Right atrium auricular region (tissue), 2 donors: ENCODE measurements around the gene CORO7. TPM values are rescaled to one million over a fixed set of nuclear protein-coding genes. Genes with fewer than 3 reads are reported as not detected.

ENCODE experiments used
- DNase-seq: peaks from one replicate; pipeline ENCODE4 v3.0.0-alpha.2; 2019; ENCODE audit warnings: low spot score
- H3K27ac ChIP-seq, 2 donors: fragments of 200-600 bp; sonication (generic); 1 replicate in 1 of 2; 2 replicates in 1 of 2; pipeline ENCODE4 v1.5.1; 2016 to 2019
- H3K27me3 ChIP-seq, 2 donors: fragments of 200-600 bp; sonication (generic); one replicate each; pipeline versions ENCODE4 v1.5.1 to v1.6.0; 2017 to 2019
- H3K36me3 ChIP-seq: fragments of 200-600 bp; sonication (generic); one replicate; pipeline ENCODE4 v1.5.1; 2016
- H3K4me1 ChIP-seq, 2 donors: fragments of 200-600 bp; sonication (generic); one replicate each; pipeline versions ENCODE4 v1.5.1 to v1.6.0; 2017 to 2019
- H3K4me3 ChIP-seq, 2 donors: fragments of 200-600 bp; sonication (generic); 1 replicate in 1 of 2; 2 replicates in 1 of 2; pipeline ENCODE4 v1.5.1; 2017 to 2019; ENCODE audit warnings: mild to moderate bottlenecking in 1 of 2, moderate library complexity in 1 of 2
- H3K9me3 ChIP-seq, 2 donors: fragments of 200-600 bp; sonication (generic); one replicate each; pipeline ENCODE4 v1.5.1; 2019
- CTCF ChIP-seq, 2 donors: fragments of 200-600 bp; sonication (generic); IDR thresholded peaks; one replicate each; pipeline ENCODE4 v1.5.1; 2019; ENCODE audit warnings: antibody characterized with exemption in 2 of 2
- total RNA-seq, 2 donors: library from RNA; depleted of rRNA; stranded (reverse); fragments of >200 nt; gene quantifications; one replicate each; pipeline ENCODE4 v1.1.0, GENCODE V29; 2016

Gene CORO7
- total RNA-seq, 2 donors from 2014 or later: 10.3 TPM

GRCh38 chr16:4340443-4340842, 76.0 kb downstream of the CORO7 start:
- Histone ChIP-seq H3K4me1 (peaks cover 0 to 35% of the 10 kb centered on the region in 2 donors), H3K27ac (no peak overlapping the region), H3K27me3 (no peaks in the 10 kb centered on the region), H3K4me3 (no peak overlapping the region), H3K36me3 (peaks cover 21% of the 10 kb centered on the region), H3K9me3 (no peaks in the 10 kb centered on the region)
- no peak for TF ChIP-seq CTCF (IDR thresholded peaks at IDR 0.05)
- no peak for DNase-seq

DNA sequence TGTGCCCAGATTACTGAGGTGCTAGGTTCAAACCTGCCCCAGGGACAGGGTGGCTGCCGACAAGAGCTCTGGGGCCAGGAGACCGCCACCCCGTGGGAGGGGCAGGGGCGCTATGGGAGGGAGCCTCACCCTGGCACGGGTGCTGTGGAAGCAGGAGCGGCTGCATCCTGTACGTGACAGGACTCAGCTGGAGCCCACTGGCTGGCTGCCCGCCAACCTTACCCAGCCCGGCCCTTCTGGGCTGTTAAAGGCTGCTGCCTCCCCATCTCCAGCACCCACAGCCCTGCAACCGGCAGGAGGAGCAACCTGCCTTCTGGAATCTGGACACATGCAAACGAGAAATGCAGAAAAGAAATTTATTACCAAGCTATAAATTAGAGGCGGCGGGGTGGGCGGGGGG, 76.5 kb downstream of the CORO7 start:
- no peak overlapping the region for H3K27ac ChIP-seq
- no peak for DNase-seq
- no peaks in the 10 kb centered on the region for H3K27me3 ChIP-seq
- H3K9me3 ChIP-seq: no peaks in the 10 kb centered on the region
- peaks cover 26% of the 10 kb centered on the region for H3K36me3 ChIP-seq
- peak in 1 of 2 donors; percentile 35 for TF ChIP-seq CTCF (IDR thresholded peaks at IDR 0.05)
- H3K4me1 ChIP-seq: peaks cover 0 to 30% of the 10 kb centered on the region in 2 donors
- no peak overlapping the region for H3K4me3 ChIP-seq

- no peak for TF ChIP-seq CTCF (IDR thresholded peaks at IDR 0.05)
- H3K4me1 ChIP-seq: peaks cover 0 to 27% of the 10 kb centered on the region in 2 donors
- peak overlapping the region in 1 of 2 donors; percentile 27 for H3K27ac ChIP-seq
- H3K9me3 ChIP-seq: no peaks in the 10 kb centered on the region
- DNase-seq: no peak
- no peak overlapping the region for H3K4me3 ChIP-seq
- peaks cover 31% of the 10 kb centered on the region for H3K36me3 ChIP-seq
- H3K27me3 ChIP-seq: no peaks in the 10 kb centered on the region
Observed at GRCh38 chr16:4339455-4339854, 76.9 kb downstream of the CORO7 start.

DNA sequence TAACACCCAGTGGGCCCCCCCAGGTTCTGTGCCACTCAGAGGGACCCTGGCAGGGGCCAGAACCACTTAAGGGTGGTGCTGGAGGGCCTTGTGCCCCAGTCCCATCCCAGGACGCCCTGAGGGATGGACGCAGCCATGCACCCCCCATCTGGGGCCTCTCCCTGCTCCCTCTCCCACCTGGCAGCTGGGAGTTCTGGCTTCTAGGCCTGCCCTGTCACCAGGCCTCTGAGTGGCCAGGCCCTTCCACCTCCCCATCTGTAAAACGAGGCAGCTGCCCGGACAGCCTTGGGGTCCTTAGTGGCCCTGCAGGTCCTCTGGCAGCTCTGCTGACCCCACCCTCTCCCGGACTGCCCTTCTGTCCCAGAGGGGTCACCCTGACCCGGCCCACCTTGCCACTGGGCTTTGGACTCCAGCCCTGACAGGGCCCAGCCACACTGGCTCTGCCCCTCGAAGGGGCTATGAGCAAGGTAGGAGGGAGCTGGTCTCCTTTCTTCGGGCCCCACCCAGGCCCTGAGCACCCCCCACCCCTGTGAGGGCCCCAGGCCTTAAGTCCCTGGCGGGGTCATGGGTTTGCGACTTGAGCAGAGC, 77.6 kb downstream of the CORO7 start:
- H3K27ac ChIP-seq: peak overlapping the region; percentile 16 to 27

GRCh38 chr16:4338125-4338582, 78.2 kb downstream of the CORO7 start:
- no peaks in the 10 kb centered on the region for H3K27me3 ChIP-seq
- DNase-seq: no peak
- H3K9me3 ChIP-seq: no peaks in the 10 kb centered on the region
- H3K36me3 ChIP-seq: peaks cover 38% of the 10 kb centered on the region
- H3K4me3 ChIP-seq: no peak overlapping the region
- H3K4me1 ChIP-seq: peaks cover 0 to 23% of the 10 kb centered on the region in 2 donors
- H3K27ac ChIP-seq: no peak overlapping the region
- no peak for TF ChIP-seq CTCF (IDR thresholded peaks at IDR 0.05)

More for the DNA sequence above, 77.6 kb downstream of the CORO7 start:
- peaks cover 0 to 27% of the 10 kb centered on the region in 2 donors for H3K4me1 ChIP-seq
- no peak overlapping the region for H3K4me3 ChIP-seq
- H3K9me3 ChIP-seq: no peaks in the 10 kb centered on the region
- no peak for TF ChIP-seq CTCF (IDR thresholded peaks at IDR 0.05)
- peaks cover 33% of the 10 kb centered on the region for H3K36me3 ChIP-seq
- no peak for DNase-seq
- H3K27me3 ChIP-seq: no peaks in the 10 kb centered on the region
